ENCODE measurements around the gene TMEM203. TPM values are rescaled to one million over a fixed set of nuclear protein-coding genes. Genes with fewer than 3 reads are reported as not detected.

TMEM203 gene
- total and polyA plus RNA-seq, 2 of the 4 experiments (the other 2 are of a cell fraction), result 18.8 to 40.6 TPM

DNA sequence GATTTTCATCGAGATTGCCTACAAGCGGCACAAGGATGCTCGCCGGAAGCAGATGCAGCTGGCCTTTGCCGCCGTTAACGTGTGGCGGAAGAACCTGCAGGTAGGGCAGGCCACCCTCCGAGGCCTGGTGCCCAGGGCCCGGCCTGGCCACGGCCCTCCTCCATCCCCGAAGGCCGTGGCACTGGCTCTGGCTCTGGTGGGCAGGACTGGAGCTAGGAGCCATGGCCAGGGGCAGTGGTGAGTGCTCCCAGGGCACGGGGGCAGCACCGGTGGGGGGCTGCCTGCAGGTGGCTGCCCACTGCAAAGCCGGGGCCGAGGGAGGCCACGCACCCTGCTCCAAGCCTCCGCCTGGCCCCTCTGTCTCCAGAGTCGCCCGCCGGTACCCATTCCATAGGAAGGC, 41.6 kb downstream of the TMEM203 start:
- Histone ChIP-seq H3K4me2 (ENCODE audit: low read depth, low read length) (no peak overlapping the region), H3K4me3 (ENCODE audit: insufficient read depth, low read depth, low read length) (no peak overlapping the region), H3K79me1 (ENCODE audit: low read depth in 1 of 2, low read length in 2 of 2) (no peaks in the 10 kb centered on the region), H3K27ac (ENCODE audit: insufficient read depth, low read length) (no peak overlapping the region), H2BK15ac (ENCODE audit: low read depth, low read length) (no peak overlapping the region), H2AFZ (replicated peaks; ENCODE audit: low read length, poor library complexity) (peak overlapping the region; percentile 21), H3K4ac (ENCODE audit: low read depth, low read length) (no peak overlapping the region), H2AK9ac (replicated peaks; ENCODE audit: low read depth, low read length, poor library complexity) (peak overlapping the region; percentile 42), H3K56ac (ENCODE audit: extremely low read depth, insufficient read depth, low read length) (no peak overlapping the region), H3K9me3 (ENCODE audit: control insufficient read depth, insufficient read depth, low read length) (no peaks in the 10 kb centered on the region), H2BK120ac (ENCODE audit: low read depth, low read length) (no peak overlapping the region), H3K18ac (ENCODE audit: low read depth, low read length) (no peak overlapping the region), H4K20me1 (ENCODE audit: insufficient read depth, low read length) (no peaks in the 10 kb centered on the region), H3K23ac (ENCODE audit: low read depth, low read length) (no peak overlapping the region), H4K91ac (ENCODE audit: insufficient read depth, low read depth, low read length) (no peak overlapping the region), H4K8ac (ENCODE audit: low read depth in 2 of 2, low read length in 2 of 2) (no peak overlapping the region), H3K9ac (ENCODE audit: low read depth, low read length) (no peak overlapping the region), H4K5ac (ENCODE audit: low read depth, low read length) (no peak overlapping the region), H2BK5ac (ENCODE audit: low read depth, low read length, poor library complexity, severe bottlenecking) (no peak overlapping the region), H3K36me3 (ENCODE audit: control insufficient read depth, insufficient read depth, low read length) (no peaks in the 10 kb centered on the region), H2AK5ac (ENCODE audit: low read depth, low read length) (no peak overlapping the region), H3K4me1 (ENCODE audit: control insufficient read depth, insufficient read depth, low read length) (peaks cover 2% of the 10 kb centered on the region; the same call in 1 of the 2 replicates), H2BK20ac (ENCODE audit: low read depth, low read length) (no peak overlapping the region), H3K14ac (replicated peaks; ENCODE audit: low read depth, low read length) (no peak overlapping the region), H3K27me3 (ENCODE audit: control insufficient read depth, insufficient read depth, low read length) (peaks cover 89% of the 10 kb centered on the region), H3K9me1 (ENCODE audit: insufficient read depth, low read length) (no peaks in the 10 kb centered on the region)
- no peak for DNase-seq
- in situ Hi-C loops (cut with MboI; ENCODE audit: low sequenced_read_pairs), result no loop called here
- dilution Hi-C loops (cut with HindIII; ENCODE audit: low sequenced_read_pairs, unreplicated experiment), result no loop called here
- BruUV-seq (replicated peaks), result no TSS peak
- TF ChIP-seq BHLHE40 (IDR thresholded peaks at IDR 0.05; ENCODE audit: low read depth, low read length), result no peak
- TF ChIP-seq MXI1 (IDR thresholded peaks at IDR 0.05; ENCODE audit: borderline replicate concordance, low read depth, low read length), result no peak
- TF ChIP-seq RCOR1 (IDR thresholded peaks at IDR 0.05; ENCODE audit: insufficient replicate concordance, low read length), result no peak
- TF ChIP-seq, protein P1, sequence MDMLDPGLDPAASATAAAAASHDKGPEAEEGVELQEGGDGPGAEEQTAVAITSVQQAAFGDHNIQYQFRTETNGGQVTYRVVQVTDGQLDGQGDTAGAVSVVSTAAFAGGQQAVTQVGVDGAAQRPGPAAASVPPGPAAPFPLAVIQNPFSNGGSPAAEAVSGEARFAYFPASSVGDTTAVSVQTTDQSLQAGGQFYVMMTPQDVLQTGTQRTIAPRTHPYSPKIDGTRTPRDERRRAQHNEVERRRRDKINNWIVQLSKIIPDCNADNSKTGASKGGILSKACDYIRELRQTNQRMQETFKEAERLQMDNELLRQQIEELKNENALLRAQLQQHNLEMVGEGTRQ (IDR thresholded peaks at IDR 0.05; ENCODE audit: low read depth, low read length), result no peak
- WGBS, 2 experiments (ENCODE audit: extremely low coverage in 2 of 2, insufficient read length in 1 of 2), result 62% methylated on average over 6 of the region's 22 CpGs; no CpG with 5 or more reads in 1 of the 2 experiments
- ChIA-PET POLR2A (ENCODE audit: unreplicated experiment) (no interaction called here), CTCF (no interaction called here)
- no peak for ATAC-seq (ENCODE audit: low read depth)
- intact Hi-C loops (cut with micrococcal nuclease), result no loop called here

Measured in IMR-90 (cell line).